Psoas muscle (tissue), 8 donors: ENCODE data around the gene FNTB. TPM values are rescaled to one million over a fixed set of nuclear protein-coding genes. Genes with fewer than 3 reads are reported as not detected.

Experiments used
- ATAC-seq, 4 donors: fragments of 200-7000 bp; cut with Tn5 transposase; one replicate each; pipeline ENCODE4 v1.9.1; 2020; ENCODE audit warnings: moderate library complexity in 3 of 4, mild to moderate bottlenecking in 2 of 4
- DNase-seq, 2 donors: peaks; one replicate each; pipeline ENCODE4 v3.0.0-alpha.2; 2020
- H3K27ac ChIP-seq: fragments of 200-600 bp; one replicate; pipeline ENCODE4 v1.8.0; 2022
- H3K27me3 ChIP-seq, 3 donors: fragments of 200-600 bp in 1 of 3; one replicate each; pipeline versions ENCODE4 v1.6.1 to v1.8.0; 2013 to 2022; ENCODE audit warnings: low read length in 2 of 3, mild to moderate bottlenecking in 2 of 3, moderate library complexity in 1 of 3; ENCODE audit not compliant: insufficient read depth in 3 of 3
- H3K36me3 ChIP-seq, 2 donors: fragments of 200-600 bp in 1 of 2; one replicate each; pipeline versions ENCODE4 v1.6.1 to v1.8.0; 2013 to 2022; ENCODE audit warnings: low read depth in 1 of 2, mild to moderate bottlenecking in 1 of 2, moderate library complexity in 1 of 2; ENCODE audit not compliant: insufficient read depth in 1 of 2
- H3K4me1 ChIP-seq: fragments of 200-600 bp; one replicate; pipeline ENCODE4 v1.8.0; 2022
- H3K4me3 ChIP-seq: fragments of 200-600 bp; one replicate; pipeline ENCODE4 v1.8.0; 2022; ENCODE audit warnings: mild to moderate bottlenecking
- H3K9me3 ChIP-seq: fragments of 200-600 bp; one replicate; pipeline ENCODE4 v1.8.0; 2022
- WGBS, 3 donors: extraction: QIAGEN DNeasy Blood & Tissue Kit; methylation state at CpG; one replicate each; pipeline versions ENCODE4 v1.1.6 to v1.1.7; 2013; 5-methylcytosine and 5-hydroxymethylcytosine counted together
- intact Hi-C, 2 donors: fragments of 100-400 bp; cut with DNase I; formaldehyde crosslinking; loops; one replicate each; pipeline versions ENCODE4 v1.11.0 to v1.14.2; 2022
- polyA plus RNA-seq, 3 donors: library from polyadenylated mRNA; stranded (reverse); fragments of 200-250 nt; gene quantifications; one replicate each; pipeline ENCODE4 v1.2.3, GENCODE V29; 2013
- total RNA-seq, 4 donors: library from RNA; stranded (reverse); fragmentation: NEBNext Ultra II Directional in 2 of 4; extraction: Animal tissue kit (Norgen Biotek cat#: 25700) in 2 of 4; gene quantifications; one replicate each; pipeline versions ENCODE4 v1.2.1 to v1.2.4, GENCODE V29; 2021 to 2023
- TF ChIP-seq, protein P1 (sequence below): fragments of 200-600 bp; IDR thresholded peaks from one replicate; pipeline ENCODE4 v1.8.0; 2022; ENCODE audit warnings: antibody characterized with exemption
- donor health status: healthy with polysubstance abuse.
- donor health status: DM: no; HTN: no; CAD: no; lungs with moderate emphysema.
- donor health status: Bipolar disorder and iron deficiency.
- donor health status: healthy.
- donor health status: DM: yes; HTN: yes; CAD: no.
- donor health status: DM: no; HTN: no; CAD: no.
- donor health status: DM: no; HTN: no; CAD: no.
- donor health status: DM: yes; HTN: yes; CAD: no.

FNTB gene
- total and polyA plus RNA-seq, 7 donors = 10.2 to 28.8 (median 19.4) TPM

DNA sequence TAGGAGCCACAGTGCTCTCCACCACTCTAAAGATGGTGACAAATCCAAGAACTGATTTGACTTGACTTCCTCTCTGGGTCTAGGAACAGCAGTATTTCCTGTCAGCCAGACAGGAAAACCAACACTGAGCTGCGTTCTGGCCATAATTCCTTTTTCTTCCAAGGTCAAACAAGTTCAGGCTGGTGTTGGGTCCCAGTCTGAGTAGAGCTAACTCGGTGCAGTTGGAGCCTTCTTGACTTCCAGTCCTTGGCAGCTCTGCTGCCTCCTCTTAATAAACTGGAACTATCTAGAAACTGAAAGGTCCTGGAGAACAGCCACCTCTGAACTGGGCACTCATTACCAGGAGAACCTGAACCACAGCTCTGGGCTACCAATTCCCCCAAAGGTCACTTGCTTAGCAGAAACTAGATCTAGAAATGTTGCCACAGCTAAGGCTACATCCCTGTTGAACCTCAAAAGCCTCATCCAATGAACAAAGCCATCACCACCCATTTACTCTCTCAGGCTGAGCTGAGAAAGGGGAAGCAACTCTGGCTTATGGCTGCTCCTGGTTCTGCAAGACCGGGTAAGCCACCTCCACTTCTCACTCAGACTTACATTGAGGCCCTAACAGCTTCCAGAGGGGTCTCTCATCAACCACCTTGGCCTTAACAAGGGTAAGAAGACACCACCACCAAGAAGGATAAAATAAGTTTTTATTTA, 87.9 kb downstream of the FNTB start:
- TF ChIP-seq, protein P1, sequence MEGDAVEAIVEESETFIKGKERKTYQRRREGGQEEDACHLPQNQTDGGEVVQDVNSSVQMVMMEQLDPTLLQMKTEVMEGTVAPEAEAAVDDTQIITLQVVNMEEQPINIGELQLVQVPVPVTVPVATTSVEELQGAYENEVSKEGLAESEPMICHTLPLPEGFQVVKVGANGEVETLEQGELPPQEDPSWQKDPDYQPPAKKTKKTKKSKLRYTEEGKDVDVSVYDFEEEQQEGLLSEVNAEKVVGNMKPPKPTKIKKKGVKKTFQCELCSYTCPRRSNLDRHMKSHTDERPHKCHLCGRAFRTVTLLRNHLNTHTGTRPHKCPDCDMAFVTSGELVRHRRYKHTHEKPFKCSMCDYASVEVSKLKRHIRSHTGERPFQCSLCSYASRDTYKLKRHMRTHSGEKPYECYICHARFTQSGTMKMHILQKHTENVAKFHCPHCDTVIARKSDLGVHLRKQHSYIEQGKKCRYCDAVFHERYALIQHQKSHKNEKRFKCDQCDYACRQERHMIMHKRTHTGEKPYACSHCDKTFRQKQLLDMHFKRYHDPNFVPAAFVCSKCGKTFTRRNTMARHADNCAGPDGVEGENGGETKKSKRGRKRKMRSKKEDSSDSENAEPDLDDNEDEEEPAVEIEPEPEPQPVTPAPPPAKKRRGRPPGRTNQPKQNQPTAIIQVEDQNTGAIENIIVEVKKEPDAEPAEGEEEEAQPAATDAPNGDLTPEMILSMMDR = no peak
- Histone ChIP-seq H3K4me1 (peaks cover 78% of the 10 kb centered on the region), H3K27ac (peak overlapping the region; percentile 66), H3K27me3 (no peaks in the 10 kb centered on the region), H3K4me3 (no peak overlapping the region), H3K9me3 (no peaks in the 10 kb centered on the region), H3K36me3 (peaks cover 0 to 33% of the 10 kb centered on the region in 2 donors)
- intact Hi-C loops = no loop called here
- DNase-seq = no peak
- 23 to 32% (median 27%) methylated on average over 3 of the region's 3 CpGs for WGBS, 3 donors
- no peak for ATAC-seq

DNA sequence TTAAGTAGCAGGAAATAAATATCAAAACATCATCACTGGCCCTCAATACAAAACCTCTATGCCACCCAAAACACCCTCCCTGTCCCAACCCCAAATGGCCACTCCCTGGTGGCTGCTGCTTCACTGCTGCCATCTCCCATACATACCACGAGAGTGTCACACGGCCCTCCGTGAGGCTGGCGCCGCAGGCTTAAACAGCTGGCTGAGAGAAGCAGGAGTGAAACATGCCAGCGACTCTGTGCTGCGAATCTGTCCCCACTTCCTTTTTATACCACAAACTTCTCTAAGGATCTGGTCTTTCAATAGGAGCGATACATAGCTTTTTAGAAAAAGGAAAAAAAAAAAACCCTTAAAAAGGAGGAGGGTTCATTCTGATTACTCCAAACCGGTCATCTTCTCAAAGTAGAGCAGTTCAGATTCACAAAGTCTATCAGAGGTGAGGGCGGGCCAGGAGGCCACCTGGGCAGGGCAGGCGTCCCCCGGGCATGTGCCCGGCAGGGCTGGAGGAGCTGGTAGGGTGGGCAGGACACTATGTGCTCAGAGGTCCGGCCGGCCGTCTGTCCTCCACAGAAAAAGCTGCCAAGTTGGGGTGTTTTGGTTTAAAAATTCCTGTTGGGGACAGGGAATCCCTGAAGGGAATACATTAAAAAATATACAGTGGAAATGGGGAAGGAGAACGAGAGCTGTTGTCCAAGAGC, 89.1 kb downstream of the FNTB start:
- no peaks in the 10 kb centered on the region for H3K9me3 ChIP-seq
- H3K4me1 ChIP-seq = peaks cover 77% of the 10 kb centered on the region
- H3K36me3 ChIP-seq = peaks cover 0 to 31% of the 10 kb centered on the region in 2 donors
- H3K27ac ChIP-seq = peak overlapping the region; percentile 66
- 59 to 79% (median 70%) methylated on average over 17 of the region's 17 CpGs for WGBS, 3 donors
- intact Hi-C loops = no loop called here
- no peak overlapping the region for H3K4me3 ChIP-seq
- TF ChIP-seq, protein P1 = no peak
- no peaks in the 10 kb centered on the region for H3K27me3 ChIP-seq
- DNase-seq (no peak), ATAC-seq (peak in 2 of 4 donors; percentile 36 to 50)

DNA sequence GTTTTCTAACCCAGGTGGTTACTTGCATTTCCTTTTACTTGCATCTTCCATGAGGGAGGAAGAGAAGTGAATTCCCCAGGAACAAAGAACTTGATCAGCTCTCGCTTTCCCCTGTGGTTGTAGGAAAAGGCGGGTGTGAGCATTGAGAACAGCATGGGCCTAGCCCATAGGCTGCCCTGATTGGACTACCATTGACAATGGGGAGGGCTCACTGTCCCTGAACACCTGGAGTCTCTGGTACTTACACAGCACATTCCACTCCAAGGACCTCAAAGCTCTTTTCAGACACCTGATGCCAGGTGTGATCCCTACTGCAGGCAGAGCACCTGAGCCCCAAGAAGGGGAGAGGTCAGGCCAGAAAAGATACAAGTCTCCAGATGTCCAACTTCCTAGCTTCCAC, 90.6 kb downstream of the FNTB start:
- DNase-seq (no peak), ATAC-seq (no peak)
- Histone ChIP-seq H3K4me3 (no peak overlapping the region), H3K36me3 (peaks cover 0 to 38% of the 10 kb centered on the region in 2 donors), H3K27me3 (no peaks in the 10 kb centered on the region), H3K9me3 (no peaks in the 10 kb centered on the region), H3K27ac (no peak overlapping the region), H3K4me1 (peaks cover 78% of the 10 kb centered on the region)
- intact Hi-C loops = no loop called here
- 93 to 100% (median 100%) methylated on average over 2 of the region's 2 CpGs for WGBS, 3 donors
- TF ChIP-seq, protein P1 = no peak

DNA sequence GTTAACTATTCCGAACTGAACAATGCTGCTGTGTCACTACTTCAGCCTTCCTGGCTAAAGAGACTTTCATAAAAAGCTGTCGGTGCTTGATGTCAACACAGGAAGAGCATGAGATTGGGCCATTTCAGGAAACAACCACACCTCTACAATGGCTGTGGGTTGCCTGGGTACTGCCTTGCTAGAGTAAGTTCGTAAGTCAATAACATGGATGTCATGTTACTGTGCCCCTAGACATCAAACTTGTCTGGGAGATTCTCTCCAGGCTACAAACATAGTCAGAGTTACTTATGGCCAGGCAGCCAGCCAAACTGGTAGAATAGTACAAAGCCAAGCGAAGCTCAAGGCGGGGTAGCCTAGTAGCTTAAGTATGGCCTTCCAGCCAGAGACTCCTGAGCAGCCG, 92.5 kb downstream of the FNTB start:
- H3K36me3 ChIP-seq = peaks cover 0 to 44% of the 10 kb centered on the region in 2 donors
- no peaks in the 10 kb centered on the region for H3K27me3 ChIP-seq
- WGBS, 3 donors = 67 to 82% (median 74%) methylated on average over 6 of the region's 6 CpGs
- no peaks in the 10 kb centered on the region for H3K9me3 ChIP-seq
- ATAC-seq (peak in 2 of 4 donors; percentile 17 to 22), DNase-seq (no peak)
- intact Hi-C loops = no loop called here
- H3K27ac ChIP-seq = peak overlapping the region; percentile 36
- TF ChIP-seq, protein P1 = no peak
- H3K4me3 ChIP-seq = no peak overlapping the region
- peaks cover 78% of the 10 kb centered on the region for H3K4me1 ChIP-seq
